ENCODE measurements around the gene GBA2.

The GBA2 gene

GRCh38 chr9:35691334-35691650 is 57.7 kb downstream of the GBA2 start:
- no peak for DNase-seq (ENCODE audit: low read depth)

- peak; percentile 87 for DNase-seq (ENCODE audit: low read depth)
Measured at GRCh38 chr9:35690614-35691333, 58.3 kb downstream of the GBA2 start.

- DNase-seq (ENCODE audit: low read depth) = peak; percentile 71
Measured at GRCh38 chr9:35690294-35690613, 58.8 kb downstream of the GBA2 start.

GRCh38 chr9:35689542-35690293 is 59.3 kb downstream of the GBA2 start, which contains the start of gene TPM2:
Gene TPM2 (minus strand): TSS chr9:35689925. CDS start chr9:35689817, 108 bp downstream.
- DNase-seq (ENCODE audit: low read depth) = peak; percentile 88

GRCh38 chr9:35688558-35689541 is 60.2 kb downstream of the GBA2 start:
- peak; percentile 86 for DNase-seq (ENCODE audit: low read depth)

- no peak for DNase-seq (ENCODE audit: low read depth)
Measured at GRCh38 chr9:35687972-35688557, 61.0 kb downstream of the GBA2 start.

GRCh38 chr9:35687306-35687705 is 61.7 kb downstream of the GBA2 start:
- DNase-seq (ENCODE audit: low read depth) = no peak

Data from amniotic epithelial cell (primary cell).